Breast epithelium (tissue), 4 donors: ENCODE results near the gene PKD1L1. TPM values are rescaled to one million over a fixed set of nuclear protein-coding genes. Genes with fewer than 3 reads are reported as not detected.
A peak's percentile ranks its signal among the peaks of the same experiment; 100 is the strongest.

Experiments used
- DNase-seq, 2 donors: peaks; one replicate each; pipeline ENCODE4 v3.0.0-alpha.2; 2019; ENCODE audit warnings: low spot score in 2 of 2
- H3K27ac ChIP-seq, 2 donors: fragments of 200-600 bp; sonication (generic) in 1 of 2; one replicate each; pipeline ENCODE4 v1.5.1; 2016 to 2019; ENCODE audit warnings: mild to moderate bottlenecking in 1 of 2
- H3K27me3 ChIP-seq, 2 donors: fragments of 200-600 bp; sonication (generic) in 1 of 2; one replicate each; pipeline versions ENCODE4 v1.5.1 to v1.6.0; 2017 to 2019; ENCODE audit warnings: control low read depth in 1 of 2, mild to moderate bottlenecking in 1 of 2
- H3K36me3 ChIP-seq: fragments of 200-600 bp; one replicate; pipeline ENCODE4 v1.5.1; 2019
- H3K4me1 ChIP-seq, 2 donors: fragments of 200-600 bp; sonication (generic); one replicate each; pipeline ENCODE4 v1.5.1; 2016 to 2019; ENCODE audit warnings: control low read depth in 1 of 2
- H3K4me3 ChIP-seq, 3 donors: fragments of 200-600 bp; sonication (generic); 1 replicate in 2 of 3; 2 replicates in 1 of 3; pipeline ENCODE4 v1.5.1; 2016 to 2019; ENCODE audit warnings: mild to moderate bottlenecking in 3 of 3, moderate library complexity in 2 of 3
- H3K9me3 ChIP-seq, 2 donors: fragments of 200-600 bp; sonication (generic) in 1 of 2; one replicate each; pipeline ENCODE4 v1.5.1; 2016 to 2019; ENCODE audit warnings: control low read depth in 1 of 2
- CTCF ChIP-seq, 3 donors: fragments of 450-650 bp; IDR thresholded peaks; one replicate each; pipeline ENCODE4 v1.5.1; 2016 to 2017; ENCODE audit warnings: antibody characterized with exemption in 3 of 3, mild to moderate bottlenecking in 3 of 3, moderate library complexity in 3 of 3
- POLR2A ChIP-seq: fragments of 450-650 bp; IDR thresholded peaks from one replicate; pipeline ENCODE4 v1.6.1; 2016; ENCODE audit warnings: antibody characterized with exemption, mild to moderate bottlenecking, moderate library complexity
- POLR2AphosphoS5 ChIP-seq, 3 donors: sonication (generic); formaldehyde crosslinking; IDR thresholded peaks; one replicate each; pipeline ENCODE4 v1.6.1; 2017; ENCODE audit warnings: antibody characterized with exemption in 3 of 3
- intact Hi-C: fragments of 100-400 bp; cut with DNase I; formaldehyde crosslinking; loops from one replicate; pipeline ENCODE4 v1.15.1; 2023; ENCODE audit warnings: low total_unique reads
- total RNA-seq, 3 donors: library from RNA; depleted of rRNA; stranded (reverse); fragments of >200 nt; gene quantifications; one replicate each; pipeline ENCODE4 v1.1.0, GENCODE V29; 2016

The PKD1L1 gene
- total RNA-seq, 3 donors from 2014 or later, result 0.32 to 0.44 (median 0.33) TPM

- intact Hi-C loops, result no loop called here
- H3K9me3 ChIP-seq, result no peaks in the 10 kb centered on the region
- no peaks in the 10 kb centered on the region for H3K4me1 ChIP-seq
- no peak for TF ChIP-seq POLR2A
- no peak for TF ChIP-seq CTCF (IDR thresholded peaks at IDR 0.05)
- no peak for TF ChIP-seq POLR2AphosphoS5 (IDR thresholded peaks at IDR 0.05)
- peak overlapping the region; percentile 73 to 91 for H3K27ac ChIP-seq
- H3K36me3 ChIP-seq, result no peaks in the 10 kb centered on the region
- no peak overlapping the region for H3K4me3 ChIP-seq
- peak in 1 of 2 donors; percentile 57 for DNase-seq
- H3K27me3 ChIP-seq, result no peaks in the 10 kb centered on the region
These were observed 7.0 kb downstream of the PKD1L1 start for GRCh38 chr7:47941136-47941844.

GRCh38 chr7:47940088-47941013, 7.9 kb downstream of the PKD1L1 start:
- intact Hi-C loops, result no loop called here
- Histone ChIP-seq H3K36me3 (no peaks in the 10 kb centered on the region), H3K4me1 (no peaks in the 10 kb centered on the region), H3K4me3 (no peak overlapping the region), H3K27ac (peak overlapping the region; percentile 73 to 91), H3K9me3 (no peaks in the 10 kb centered on the region), H3K27me3 (no peaks in the 10 kb centered on the region)
- no peak for DNase-seq
- no peak for TF ChIP-seq CTCF (IDR thresholded peaks at IDR 0.05)
- no peak for TF ChIP-seq POLR2AphosphoS5 (IDR thresholded peaks at IDR 0.05)
- no peak for TF ChIP-seq POLR2A

- H3K36me3 ChIP-seq, result no peaks in the 10 kb centered on the region
- TF ChIP-seq POLR2AphosphoS5 (IDR thresholded peaks at IDR 0.05), result no peak
- no peak for TF ChIP-seq POLR2A
- TF ChIP-seq CTCF (IDR thresholded peaks at IDR 0.05), result no peak
- no peaks in the 10 kb centered on the region for H3K9me3 ChIP-seq
- H3K4me1 ChIP-seq, result no peaks in the 10 kb centered on the region
- no peaks in the 10 kb centered on the region for H3K27me3 ChIP-seq
- H3K4me3 ChIP-seq, result no peak overlapping the region
- intact Hi-C loops, result no loop called here
- H3K27ac ChIP-seq, result peak overlapping the region in 1 of 2 donors; percentile 91
- no peak for DNase-seq
These were observed 8.7 kb downstream of the PKD1L1 start for GRCh38 chr7:47939425-47940036.

GRCh38 chr7:47938574-47939165, 9.6 kb downstream of the PKD1L1 start:
- TF ChIP-seq POLR2AphosphoS5 (IDR thresholded peaks at IDR 0.05) (no peak), POLR2A (no peak), CTCF (IDR thresholded peaks at IDR 0.05) (no peak)
- intact Hi-C loops, result no loop called here
- H3K36me3 ChIP-seq, result no peaks in the 10 kb centered on the region
- H3K27ac ChIP-seq, result no peak overlapping the region
- H3K4me1 ChIP-seq, result no peaks in the 10 kb centered on the region
- no peaks in the 10 kb centered on the region for H3K9me3 ChIP-seq
- DNase-seq, result no peak
- no peak overlapping the region for H3K4me3 ChIP-seq
- H3K27me3 ChIP-seq, result no peaks in the 10 kb centered on the region
